SK-N-SH (cell line): ENCODE measurements around the gene GUCY2D. TPM values are rescaled to one million over a fixed set of nuclear protein-coding genes. Genes with fewer than 3 reads are reported as not detected.

Experiments
- CTCF ChIA-PET: fragments of 300-600, 350-600 bp; formaldehyde crosslinking; extraction: SDS; loops from one replicate; lab custom pipeline; 2021; lab: Yijun Ruan, JAX
- POLR2A ChIA-PET: fragments of 350-600 bp; sonication (Branson Sonifier 250); formaldehyde crosslinking; extraction: SDS; loops from one replicate; lab custom pipeline; 2020; ENCODE audit warnings: antibody characterized with exemption, inconsistent platforms; lab: Yijun Ruan, JAX
- DNase-seq: peaks from one replicate; pipeline ENCODE4 v3.0.0; 2012
- H2AFZ ChIP-seq: fragments of 200-600 bp; sonication (generic); 2 replicates; pipeline ENCODE4 v1.8.1; 2016; ENCODE audit warnings: antibody characterized with exemption, mild to moderate bottlenecking, low read depth
- H3F3A ChIP-seq: fragments of 200-600 bp; sonication (generic); replicated peaks from 2 replicates; pipeline ENCODE3; 2016; ENCODE audit warnings: antibody characterized with exemption, mild to moderate bottlenecking; ENCODE audit not compliant: insufficient read depth
- H3K27ac ChIP-seq, 2 experiments: fragments of 200-500 bp in 1 of 2; fragments of 200-600 bp in 1 of 2; sonication (Bioruptor generic) in 1 of 2; sonication (generic), shearing (Covaris generic) in 1 of 2; 2 replicates each; pipeline versions ENCODE4 v1.5.1 to v1.6.1; 2014 to 2016; ENCODE audit warnings: low read depth in 2 of 2, inconsistent platforms in 1 of 2, low read length in 1 of 2, mild to moderate bottlenecking in 1 of 2, mixed read lengths in 1 of 2
- H3K27me3 ChIP-seq: fragments of 200-600 bp; sonication (generic), shearing (Covaris generic); 2 replicates; pipeline ENCODE4 v1.6.1; 2016; ENCODE audit warnings: mixed run types; ENCODE audit not compliant: insufficient read depth
- H3K36me3 ChIP-seq, 2 experiments: fragments of 200-500 bp in 1 of 2; fragments of 200-600 bp in 1 of 2; sonication (Bioruptor generic) in 1 of 2; sonication (generic) in 1 of 2; replicated peaks in 1 of 2; 2 replicates each; pipeline versions ENCODE3 to v1.5.1; 2014 to 2016; ENCODE audit warnings: low read length in 1 of 2, mild to moderate bottlenecking in 1 of 2; ENCODE audit not compliant: insufficient read depth in 2 of 2, control insufficient read depth in 1 of 2
- H3K4me1 ChIP-seq, 2 experiments: fragments of 200-500 bp in 1 of 2; fragments of 200-600 bp in 1 of 2; sonication (Bioruptor generic) in 1 of 2; sonication (generic), shearing (Covaris generic) in 1 of 2; 2 replicates each; pipeline versions ENCODE4 v1.5.1 to v1.6.1; 2014 to 2016; ENCODE audit warnings: low read depth in 1 of 2, low read length in 1 of 2, mixed run types in 1 of 2; ENCODE audit not compliant: insufficient read depth in 2 of 2, control insufficient read depth in 1 of 2
- H3K4me2 ChIP-seq: fragments of 200-600 bp; sonication (generic), shearing (Covaris generic); 2 replicates; pipeline ENCODE4 v1.6.1; 2017; ENCODE audit warnings: mixed run types
- H3K4me3 ChIP-seq, 2 experiments: fragments of 200-500 bp in 1 of 2; fragments of 200-600 bp in 1 of 2; sonication (Bioruptor generic) in 1 of 2; sonication (generic), shearing (Covaris generic) in 1 of 2; 2 replicates each; pipeline versions ENCODE4 v1.5.1 to v1.8.1; 2014 to 2016; ENCODE audit warnings: low read depth in 2 of 2, inconsistent platforms in 1 of 2, low read length in 1 of 2, mild to moderate bottlenecking in 1 of 2, mixed read lengths in 1 of 2, moderate library complexity in 1 of 2
- H3K79me2 ChIP-seq: fragments of 200-600 bp; sonication (generic); 2 replicates; pipeline ENCODE4 v1.8.1; 2017; ENCODE audit warnings: mild to moderate bottlenecking; ENCODE audit not compliant: insufficient read depth
- H3K9ac ChIP-seq: fragments of 200-600 bp; sonication (generic); 2 replicates; pipeline ENCODE4 v1.6.1; 2017; ENCODE audit warnings: mixed run types
- H3K9me2 ChIP-seq: fragments of 200-600 bp; sonication (generic); 2 replicates; pipeline ENCODE4 v1.6.1; 2017; ENCODE audit warnings: mixed run types
- H3K9me3 ChIP-seq: fragments of 200-600 bp; sonication (generic); 2 replicates; pipeline ENCODE4 v1.6.1; 2017; ENCODE audit warnings: mixed run types, mild to moderate bottlenecking, moderate library complexity
- H4K20me1 ChIP-seq: fragments of 200-600 bp; sonication (generic); 2 replicates; pipeline ENCODE4 v1.6.1; 2017; ENCODE audit warnings: mild to moderate bottlenecking, mixed run types; ENCODE audit not compliant: insufficient read depth
- ELF1 ChIP-seq: IDR thresholded peaks from 2 replicates; pipeline ENCODE4 v1.4.0; 2012
- FOXJ3 ChIP-seq: sonication (generic); formaldehyde crosslinking; IDR thresholded peaks from 2 replicates; pipeline ENCODE4 v1.5.1; 2020; ENCODE audit warnings: mild to moderate bottlenecking, missing genetic modification reagents
- FOXM1 ChIP-seq: IDR thresholded peaks from 2 replicates; pipeline ENCODE4 v1.4.0; 2012; ENCODE audit warnings: low read depth, mild to moderate bottlenecking
- GATA2 ChIP-seq: sonication (generic); formaldehyde crosslinking; IDR thresholded peaks from 2 replicates; pipeline ENCODE4 v1.5.0; 2020; ENCODE audit warnings: mild to moderate bottlenecking, missing genetic modification reagents
- JUND ChIP-seq: IDR thresholded peaks from 2 replicates; pipeline ENCODE4 v1.4.0; 2012
- MEF2A ChIP-seq: IDR thresholded peaks from 2 replicates; pipeline ENCODE4 v1.4.0; 2012; ENCODE audit warnings: low read depth, borderline replicate concordance
- MXI1 ChIP-seq: IDR thresholded peaks from 2 replicates; pipeline ENCODE4 v1.6.1; 2012; ENCODE audit warnings: mild to moderate bottlenecking, low read depth, low read length, improper control_type of control experiment
- NFIC ChIP-seq: IDR thresholded peaks from 2 replicates; pipeline ENCODE4 v1.4.0; 2012; ENCODE audit warnings: borderline replicate concordance
- NRF1 ChIP-seq: IDR thresholded peaks from 2 replicates; pipeline ENCODE4 v1.6.1; 2012; ENCODE audit warnings: low read depth, mild to moderate bottlenecking, low read length
- POLR2AphosphoS5 ChIP-seq: IDR thresholded peaks from 2 replicates; pipeline ENCODE4 v1.6.1; 2012; ENCODE audit warnings: low read depth, low read length
- RAD21 ChIP-seq: IDR thresholded peaks from 2 replicates; pipeline ENCODE4 v1.6.1; 2012; ENCODE audit warnings: mild to moderate bottlenecking, low read length
- RFX5 ChIP-seq: IDR thresholded peaks from 2 replicates; pipeline ENCODE4 v1.6.1; 2012; ENCODE audit warnings: mild to moderate bottlenecking, improper control_type of control experiment, low read length
- SIN3A ChIP-seq: IDR thresholded peaks from 2 replicates; pipeline ENCODE4 v1.6.1; 2012; ENCODE audit warnings: low read depth, mild to moderate bottlenecking, low read length, moderate library complexity, borderline replicate concordance
- SMC3 ChIP-seq: IDR thresholded peaks from 2 replicates; pipeline ENCODE4 v1.6.1; 2012; ENCODE audit warnings: low read depth, low read length, improper control_type of control experiment
- TCF12 ChIP-seq: IDR thresholded peaks from 2 replicates; pipeline ENCODE4 v1.4.0; 2012
- YY1 ChIP-seq: IDR thresholded peaks from 2 replicates; pipeline ENCODE4 v1.4.0; 2012; ENCODE audit warnings: low read depth, mild to moderate bottlenecking
- WGBS: methylation state at CpG from one replicate; pipeline ENCODE4 v1.1.6; 2017; ENCODE audit warnings: low lambda C conversion rate; 5-methylcytosine and 5-hydroxymethylcytosine counted together
- polyA plus RNA-seq, 3 experiments: library from polyadenylated mRNA; depleted of rRNA; stranded (reverse); fragments of >200 nt; gene quantifications; 2 replicates each; pipeline ENCODE4 v1.2.3, GENCODE V29; 2012
- TF ChIP-seq, protein P1 (sequence below): IDR thresholded peaks from 2 replicates; pipeline ENCODE4 v1.4.0; 2012; ENCODE audit warnings: low read depth
- TF ChIP-seq, protein P2 (sequence below): fragments of 200-600 bp; sonication (generic); IDR thresholded peaks from 2 replicates; pipeline ENCODE4 v1.6.1; 2017; ENCODE audit warnings: antibody characterized with exemption, mild to moderate bottlenecking, moderate library complexity
- TF ChIP-seq, protein P3 (sequence below): fragments of 150-350 bp; IDR thresholded peaks from 2 replicates; pipeline ENCODE4 v1.6.1; 2016; ENCODE audit warnings: mild to moderate bottlenecking, low read depth, low read length
- TF ChIP-seq, protein P4 (sequence below): IDR thresholded peaks from 2 replicates; pipeline ENCODE4; 2012
- TF ChIP-seq, protein P5 (sequence below): IDR thresholded peaks from 2 replicates; pipeline ENCODE4 v1.4.0; 2012; ENCODE audit warnings: low read depth, borderline replicate concordance

GUCY2D gene
- polyA plus RNA-seq, 1 of the 3 experiments (the other 2 are of a cell fraction), result not detected

DNA sequence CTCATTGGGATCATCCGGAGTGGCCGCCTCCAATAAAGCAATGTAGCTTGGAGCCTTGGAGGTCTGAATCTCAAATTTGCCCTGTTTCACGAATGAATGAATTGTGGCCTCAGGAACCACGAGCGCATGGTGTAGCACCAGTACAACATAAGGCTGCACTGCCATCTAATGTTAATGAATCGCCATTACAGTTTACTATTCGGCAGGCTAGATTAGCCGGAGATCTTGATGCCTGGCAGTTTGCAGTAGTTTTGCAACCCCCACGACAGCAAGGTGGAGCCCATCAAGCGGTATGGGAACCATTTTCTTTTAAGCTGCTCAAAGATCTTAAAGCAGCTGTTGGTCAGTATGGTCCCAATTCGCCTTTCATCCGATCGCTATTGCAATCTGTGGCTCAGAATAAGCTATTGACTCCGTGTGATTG is 55.3 kb downstream of the GUCY2D start:
- H3K9me3 ChIP-seq, result no peaks in the 10 kb centered on the region
- under 1% methylated on average over 14 of the region's 14 CpGs for WGBS
- H3K4me2 ChIP-seq, result peak overlapping the region; percentile 58; the same call in 1 of the 2 replicates
- TF ChIP-seq ELF1, result no peak
- peak; percentile 75 for TF ChIP-seq SMC3
- TF ChIP-seq, protein P1, sequence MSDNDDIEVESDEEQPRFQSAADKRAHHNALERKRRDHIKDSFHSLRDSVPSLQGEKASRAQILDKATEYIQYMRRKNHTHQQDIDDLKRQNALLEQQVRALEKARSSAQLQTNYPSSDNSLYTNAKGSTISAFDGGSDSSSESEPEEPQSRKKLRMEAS, result peak; percentile 56
- no peak for TF ChIP-seq NFIC
- peak; percentile 91 for TF ChIP-seq RAD21
- TF ChIP-seq, protein P2, sequence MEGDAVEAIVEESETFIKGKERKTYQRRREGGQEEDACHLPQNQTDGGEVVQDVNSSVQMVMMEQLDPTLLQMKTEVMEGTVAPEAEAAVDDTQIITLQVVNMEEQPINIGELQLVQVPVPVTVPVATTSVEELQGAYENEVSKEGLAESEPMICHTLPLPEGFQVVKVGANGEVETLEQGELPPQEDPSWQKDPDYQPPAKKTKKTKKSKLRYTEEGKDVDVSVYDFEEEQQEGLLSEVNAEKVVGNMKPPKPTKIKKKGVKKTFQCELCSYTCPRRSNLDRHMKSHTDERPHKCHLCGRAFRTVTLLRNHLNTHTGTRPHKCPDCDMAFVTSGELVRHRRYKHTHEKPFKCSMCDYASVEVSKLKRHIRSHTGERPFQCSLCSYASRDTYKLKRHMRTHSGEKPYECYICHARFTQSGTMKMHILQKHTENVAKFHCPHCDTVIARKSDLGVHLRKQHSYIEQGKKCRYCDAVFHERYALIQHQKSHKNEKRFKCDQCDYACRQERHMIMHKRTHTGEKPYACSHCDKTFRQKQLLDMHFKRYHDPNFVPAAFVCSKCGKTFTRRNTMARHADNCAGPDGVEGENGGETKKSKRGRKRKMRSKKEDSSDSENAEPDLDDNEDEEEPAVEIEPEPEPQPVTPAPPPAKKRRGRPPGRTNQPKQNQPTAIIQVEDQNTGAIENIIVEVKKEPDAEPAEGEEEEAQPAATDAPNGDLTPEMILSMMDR, result peak; percentile 75
- TF ChIP-seq FOXM1, result no peak
- TF ChIP-seq GATA2 (CRISPR knock-in tag), result no peak
- TF ChIP-seq RFX5, result 0 out of 2 replicates have a peak, but pooled peaks have one; percentile 11
- TF ChIP-seq, protein P3, sequence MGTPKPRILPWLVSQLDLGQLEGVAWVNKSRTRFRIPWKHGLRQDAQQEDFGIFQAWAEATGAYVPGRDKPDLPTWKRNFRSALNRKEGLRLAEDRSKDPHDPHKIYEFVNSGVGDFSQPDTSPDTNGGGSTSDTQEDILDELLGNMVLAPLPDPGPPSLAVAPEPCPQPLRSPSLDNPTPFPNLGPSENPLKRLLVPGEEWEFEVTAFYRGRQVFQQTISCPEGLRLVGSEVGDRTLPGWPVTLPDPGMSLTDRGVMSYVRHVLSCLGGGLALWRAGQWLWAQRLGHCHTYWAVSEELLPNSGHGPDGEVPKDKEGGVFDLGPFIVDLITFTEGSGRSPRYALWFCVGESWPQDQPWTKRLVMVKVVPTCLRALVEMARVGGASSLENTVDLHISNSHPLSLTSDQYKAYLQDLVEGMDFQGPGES, result no peak
- no peak for TF ChIP-seq MEF2A
- peak; percentile 77 for TF ChIP-seq MXI1
- no peaks in the 10 kb centered on the region for H3K9me2 ChIP-seq
- ChIA-PET POLR2A (interaction anchor here (0.6 kb wide), 1 partner anchor 68 kb away, joined by 3 read pairs; no protein-coding TSS in a partner anchor), CTCF (interaction anchor here (0.7 to 8.9 kb wide), 48 partner anchors 8 to 315 kb away, joined by 3 to 390 read pairs (median 6); partner anchors contain the start of genes ALOX12B, ALOXE3, CNTROB and NAA38)
- peaks cover 33% of the 10 kb centered on the region for H3K27me3 ChIP-seq
- peaks cover 4 to 7% of the 10 kb centered on the region in 2 experiments; a peak in 2 of 4 replicates for H3K4me1 ChIP-seq
- no peaks in the 10 kb centered on the region for H4K20me1 ChIP-seq
- H3K79me2 ChIP-seq, result no peaks in the 10 kb centered on the region
- H2AFZ ChIP-seq, result peak overlapping the region; percentile 77; the same call in 1 of the 2 replicates
- no peaks in the 10 kb centered on the region for H3F3A ChIP-seq
- peak; percentile 80 for DNase-seq
- no peak overlapping the region for H3K9ac ChIP-seq
- H3K4me3 ChIP-seq, result peak overlapping the region; percentile 29 to 50; a peak in 3 of 4 replicates
- H3K36me3 ChIP-seq, result no peaks in the 10 kb centered on the region
- no peak overlapping the region for H3K27ac ChIP-seq

DNA sequence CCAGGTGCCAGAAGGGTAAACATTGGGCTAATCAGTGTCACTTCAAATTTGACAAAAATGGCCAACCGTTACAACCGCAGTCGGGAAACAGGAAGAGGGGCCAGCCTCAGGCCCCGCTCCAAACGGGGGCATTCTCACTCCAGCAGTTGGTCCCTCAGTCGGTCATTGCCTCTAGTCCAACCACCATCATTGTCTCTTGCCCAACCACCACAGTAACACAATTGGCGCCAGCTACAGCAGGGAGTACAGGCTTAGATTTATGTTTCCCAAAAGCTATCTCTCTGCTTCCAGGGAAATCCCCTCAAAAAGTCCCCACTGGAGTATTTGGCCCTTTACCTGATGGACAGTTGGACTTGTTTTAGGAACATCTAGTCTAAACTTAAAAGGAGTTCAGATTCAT is 56.7 kb downstream of the GUCY2D start:
- H3K9me2 ChIP-seq, result no peaks in the 10 kb centered on the region
- peaks cover 42% of the 10 kb centered on the region for H3K27me3 ChIP-seq
- CTCF ChIA-PET, result interaction anchor here (0.5 to 8.9 kb wide), 27 partner anchors 15 to 1125 kb away, joined by 3 to 390 read pairs (median 8); partner anchors contain the start of genes ALOX12B, ALOXE3, GUCY2D and HES7
- H3K4me2 ChIP-seq, result no peak overlapping the region
- no peak overlapping the region for H3K27ac ChIP-seq
- no peak for DNase-seq
- H3K9me3 ChIP-seq, result no peaks in the 10 kb centered on the region
- no peaks in the 10 kb centered on the region for H3K36me3 ChIP-seq
- H2AFZ ChIP-seq, result no peak overlapping the region
- POLR2A ChIA-PET, result no interaction called here
- H3K9ac ChIP-seq, result no peak overlapping the region
- H3K79me2 ChIP-seq, result no peaks in the 10 kb centered on the region
- peaks cover 4 to 8% of the 10 kb centered on the region in 2 experiments; a peak in 2 of 4 replicates for H3K4me1 ChIP-seq
- H3K4me3 ChIP-seq, result no peak overlapping the region
- no peaks in the 10 kb centered on the region for H3F3A ChIP-seq
- 11% methylated on average over 7 of the region's 7 CpGs for WGBS
- H4K20me1 ChIP-seq, result no peaks in the 10 kb centered on the region
- TF ChIP-seq MEF2A, result no peak
- TF ChIP-seq GATA2 (CRISPR knock-in tag), result no peak
- TF ChIP-seq MXI1, result no peak
- TF ChIP-seq, protein P4, sequence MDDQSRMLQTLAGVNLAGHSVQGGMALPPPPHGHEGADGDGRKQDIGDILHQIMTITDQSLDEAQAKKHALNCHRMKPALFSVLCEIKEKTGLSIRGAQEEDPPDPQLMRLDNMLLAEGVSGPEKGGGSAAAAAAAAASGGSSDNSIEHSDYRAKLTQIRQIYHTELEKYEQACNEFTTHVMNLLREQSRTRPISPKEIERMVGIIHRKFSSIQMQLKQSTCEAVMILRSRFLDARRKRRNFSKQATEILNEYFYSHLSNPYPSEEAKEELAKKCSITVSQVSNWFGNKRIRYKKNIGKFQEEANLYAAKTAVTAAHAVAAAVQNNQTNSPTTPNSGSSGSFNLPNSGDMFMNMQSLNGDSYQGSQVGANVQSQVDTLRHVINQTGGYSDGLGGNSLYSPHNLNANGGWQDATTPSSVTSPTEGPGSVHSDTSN, result no peak
- TF ChIP-seq, protein P3, result no peak
- TF ChIP-seq YY1, result no peak
- TF ChIP-seq NFIC, result no peak
- no peak for TF ChIP-seq POLR2AphosphoS5
- TF ChIP-seq JUND, result no peak
- no peak for TF ChIP-seq RFX5
- no peak for TF ChIP-seq NRF1
- TF ChIP-seq, protein P5, sequence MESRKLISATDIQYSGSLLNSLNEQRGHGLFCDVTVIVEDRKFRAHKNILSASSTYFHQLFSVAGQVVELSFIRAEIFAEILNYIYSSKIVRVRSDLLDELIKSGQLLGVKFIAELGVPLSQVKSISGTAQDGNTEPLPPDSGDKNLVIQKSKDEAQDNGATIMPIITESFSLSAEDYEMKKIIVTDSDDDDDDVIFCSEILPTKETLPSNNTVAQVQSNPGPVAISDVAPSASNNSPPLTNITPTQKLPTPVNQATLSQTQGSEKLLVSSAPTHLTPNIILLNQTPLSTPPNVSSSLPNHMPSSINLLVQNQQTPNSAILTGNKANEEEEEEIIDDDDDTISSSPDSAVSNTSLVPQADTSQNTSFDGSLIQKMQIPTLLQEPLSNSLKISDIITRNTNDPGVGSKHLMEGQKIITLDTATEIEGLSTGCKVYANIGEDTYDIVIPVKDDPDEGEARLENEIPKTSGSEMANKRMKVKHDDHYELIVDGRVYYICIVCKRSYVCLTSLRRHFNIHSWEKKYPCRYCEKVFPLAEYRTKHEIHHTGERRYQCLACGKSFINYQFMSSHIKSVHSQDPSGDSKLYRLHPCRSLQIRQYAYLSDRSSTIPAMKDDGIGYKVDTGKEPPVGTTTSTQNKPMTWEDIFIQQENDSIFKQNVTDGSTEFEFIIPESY, result no peak
- TF ChIP-seq FOXJ3 (CRISPR knock-in tag), result no peak
- TF ChIP-seq TCF12, result no peak
- no peak for TF ChIP-seq ELF1
- no peak for TF ChIP-seq SIN3A
